Calu3 (cell line): ENCODE measurements around the gene CRTC1. TPM values are rescaled to one million over a fixed set of nuclear protein-coding genes. Genes with fewer than 3 reads are reported as not detected.
"Not testable (repeated sequence)": the region's sequence is repeated elsewhere in the genome, so short reads cannot be mapped to it uniquely, and the experiment has no call there.

Experiments
- BruUV-seq: library from RNA; stranded (reverse); fragments of 400-500 nt; replicated peaks from 2 replicates; lab custom pipeline; 2021; lab: Mats Ljungman, UMichigan
- CTCF ChIA-PET: fragments of 300-600 bp; sonication (Branson Sonifier 250); formaldehyde crosslinking; loops from one replicate; lab custom pipeline; 2022; ENCODE audit warnings: antibody characterized with exemption; lab: Charles Lee
- DNase-seq: peaks from one replicate; pipeline ENCODE4 v3.0.0; 2022
- H3K27ac Mint-ChIP-seq: one replicate; pipeline ENCODE4 v1.8.0; 2022; ENCODE audit warnings: mixed read lengths; ENCODE audit not compliant: unreplicated experiment
- H3K27me3 Mint-ChIP-seq: one replicate; pipeline ENCODE4 v1.8.0; 2022; ENCODE audit warnings: mixed read lengths; ENCODE audit not compliant: unreplicated experiment
- H3K36me3 Mint-ChIP-seq: one replicate; pipeline ENCODE4 v1.8.0; 2022; ENCODE audit warnings: mild to moderate bottlenecking, moderate library complexity, mixed read lengths; ENCODE audit not compliant: insufficient read depth, unreplicated experiment
- H3K4me1 Mint-ChIP-seq: one replicate; pipeline ENCODE4 v1.8.0; 2022; ENCODE audit warnings: mild to moderate bottlenecking, low read depth, mixed read lengths; ENCODE audit not compliant: unreplicated experiment
- H3K4me3 Mint-ChIP-seq: one replicate; pipeline ENCODE4 v1.8.0; 2022; ENCODE audit warnings: mild to moderate bottlenecking, low read depth, moderate library complexity, mixed read lengths; ENCODE audit not compliant: unreplicated experiment
- H3K9me3 Mint-ChIP-seq: one replicate; pipeline ENCODE4 v1.8.0; 2022; ENCODE audit warnings: low read depth, mixed read lengths; ENCODE audit not compliant: unreplicated experiment
- intact Hi-C: fragments of 100-400 bp; cut with micrococcal nuclease; formaldehyde crosslinking; loops from one replicate; pipeline ENCODE4 v1.10.0; 2022; ENCODE audit not compliant: unreplicated experiment
- total RNA-seq: library from RNA; stranded (reverse); gene quantifications from 2 replicates; pipeline ENCODE4 v1.2.3, GENCODE V29; 2022
- TF ChIP-seq, protein P1 (sequence below): fragments of 200-600 bp; IDR thresholded peaks from one replicate; pipeline ENCODE4 v1.8.0; 2022; ENCODE audit warnings: antibody characterized with exemption; ENCODE audit not compliant: unreplicated experiment

Gene CRTC1
- total RNA-seq, 1 experiment from 2014 or later, result 8.5 TPM

- no TSS peak for BruUV-seq
- DNase-seq, result no peak
- Mint-ChIP-seq H3K4me1 (peaks cover 7% of the 10 kb centered on the region), H3K36me3 (no peaks in the 10 kb centered on the region), H3K4me3 (no peak overlapping the region), H3K9me3 (no peaks in the 10 kb centered on the region), H3K27me3 (peaks cover 10% of the 10 kb centered on the region), H3K27ac (no peak overlapping the region)
- intact Hi-C loops, result no loop called here
- TF ChIP-seq, protein P1, sequence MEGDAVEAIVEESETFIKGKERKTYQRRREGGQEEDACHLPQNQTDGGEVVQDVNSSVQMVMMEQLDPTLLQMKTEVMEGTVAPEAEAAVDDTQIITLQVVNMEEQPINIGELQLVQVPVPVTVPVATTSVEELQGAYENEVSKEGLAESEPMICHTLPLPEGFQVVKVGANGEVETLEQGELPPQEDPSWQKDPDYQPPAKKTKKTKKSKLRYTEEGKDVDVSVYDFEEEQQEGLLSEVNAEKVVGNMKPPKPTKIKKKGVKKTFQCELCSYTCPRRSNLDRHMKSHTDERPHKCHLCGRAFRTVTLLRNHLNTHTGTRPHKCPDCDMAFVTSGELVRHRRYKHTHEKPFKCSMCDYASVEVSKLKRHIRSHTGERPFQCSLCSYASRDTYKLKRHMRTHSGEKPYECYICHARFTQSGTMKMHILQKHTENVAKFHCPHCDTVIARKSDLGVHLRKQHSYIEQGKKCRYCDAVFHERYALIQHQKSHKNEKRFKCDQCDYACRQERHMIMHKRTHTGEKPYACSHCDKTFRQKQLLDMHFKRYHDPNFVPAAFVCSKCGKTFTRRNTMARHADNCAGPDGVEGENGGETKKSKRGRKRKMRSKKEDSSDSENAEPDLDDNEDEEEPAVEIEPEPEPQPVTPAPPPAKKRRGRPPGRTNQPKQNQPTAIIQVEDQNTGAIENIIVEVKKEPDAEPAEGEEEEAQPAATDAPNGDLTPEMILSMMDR, result no peak
- CTCF ChIA-PET, result no interaction called here
These were observed 130.6 kb downstream of the CRTC1 start for GRCh38 chr19:18814063-18814462.

GRCh38 chr19:18815673-18816072 is 132.2 kb downstream of the CRTC1 start:
- Mint-ChIP-seq H3K4me1 (no peaks in the 10 kb centered on the region), H3K36me3 (no peaks in the 10 kb centered on the region), H3K4me3 (no peak overlapping the region), H3K9me3 (no peaks in the 10 kb centered on the region), H3K27ac (no peak overlapping the region), H3K27me3 (no peaks in the 10 kb centered on the region)
- no peak for DNase-seq
- TF ChIP-seq, protein P1, result no peak
- BruUV-seq, result no TSS peak
- intact Hi-C loops, result no loop called here
- CTCF ChIA-PET, result no interaction called here

GRCh38 chr19:18816645-18817044 is 133.2 kb downstream of the CRTC1 start:
- H3K36me3 Mint-ChIP-seq, H3K27ac Mint-ChIP-seq, H3K27me3 Mint-ChIP-seq, H3K4me3 Mint-ChIP-seq, intact Hi-C loops, H3K4me1 Mint-ChIP-seq, DNase-seq, CTCF ChIA-PET, BruUV-seq, H3K9me3 Mint-ChIP-seq: not testable (repeated sequence)

GRCh38 chr19:18817574-18817973 is 134.1 kb downstream of the CRTC1 start:
- no peaks in the 10 kb centered on the region for H3K27me3 Mint-ChIP-seq
- H3K27ac Mint-ChIP-seq, result no peak overlapping the region
- H3K9me3 Mint-ChIP-seq, result no peaks in the 10 kb centered on the region
- TF ChIP-seq, protein P1, result no peak
- BruUV-seq, result no TSS peak
- H3K4me3 Mint-ChIP-seq, result no peak overlapping the region
- H3K36me3 Mint-ChIP-seq, result no peaks in the 10 kb centered on the region
- no peaks in the 10 kb centered on the region for H3K4me1 Mint-ChIP-seq
- CTCF ChIA-PET, result no interaction called here
- intact Hi-C loops, result no loop called here
- DNase-seq, result no peak

GRCh38 chr19:18828786-18829185 is 145.3 kb downstream of the CRTC1 start:
- Mint-ChIP-seq H3K27me3 (peaks cover 8% of the 10 kb centered on the region), H3K36me3 (peaks cover 16% of the 10 kb centered on the region), H3K9me3 (no peaks in the 10 kb centered on the region), H3K4me1 (no peaks in the 10 kb centered on the region), H3K4me3 (no peak overlapping the region), H3K27ac (no peak overlapping the region)
- intact Hi-C loops, result no loop called here
- TF ChIP-seq, protein P1, result no peak
- CTCF ChIA-PET, result interaction anchor here (0.6 to 1.2 kb wide), 4 partner anchors 9 to 377 kb away, joined by 3 to 4 read pairs (median 4); partner anchors contain the start of gene COPE
- BruUV-seq, result no TSS peak
- DNase-seq, result no peak
